Loucy (cell line): Measurements from ENCODE around the gene RPS6KA5.
"Not testable (repeated sequence)": the region's sequence is repeated elsewhere in the genome, so short reads cannot be mapped to it uniquely, and the experiment has no call there.

ENCODE experiments used
- H2AFZ ChIP-seq: fragments of 200-600 bp; sonication (generic); 2 replicates; pipeline ENCODE4 v1.6.0; 2016; ENCODE audit warnings: antibody characterized with exemption, mild to moderate bottlenecking, low read length, moderate library complexity
- H3F3A ChIP-seq: fragments of 200-600 bp; 2 replicates; pipeline ENCODE4 v1.6.0; 2016; ENCODE audit warnings: antibody characterized with exemption, low read depth, mild to moderate bottlenecking
- H3K27me3 ChIP-seq: fragments of 200-600 bp; sonication (generic); 2 replicates; pipeline ENCODE4 v1.6.1; 2014; ENCODE audit warnings: low read length, mild to moderate bottlenecking; ENCODE audit not compliant: insufficient read depth, poor library complexity, severe bottlenecking
- H3K36me3 ChIP-seq: fragments of 200-600 bp; sonication (generic); 2 replicates; pipeline ENCODE4 v1.6.1; 2016; ENCODE audit warnings: low read length; ENCODE audit not compliant: insufficient read depth
- H3K4me1 ChIP-seq: fragments of 200-600 bp; sonication (generic); 2 replicates; pipeline ENCODE4 v1.5.1; 2014; ENCODE audit warnings: low read length, mild to moderate bottlenecking; ENCODE audit not compliant: insufficient read depth, poor library complexity, severe bottlenecking
- H3K4me2 ChIP-seq: fragments of 200-600 bp; sonication (generic); 2 replicates; pipeline ENCODE4 v1.6.0; 2014; ENCODE audit warnings: antibody characterized with exemption, low read length, low read depth, mild to moderate bottlenecking; ENCODE audit not compliant: poor library complexity, severe bottlenecking
- H3K4me3 ChIP-seq: fragments of 200-600 bp; sonication (generic); 2 replicates; pipeline ENCODE4 v1.5.1; 2014; ENCODE audit warnings: low read length, mild to moderate bottlenecking, mixed read lengths; ENCODE audit not compliant: poor library complexity, severe bottlenecking
- H3K79me2 ChIP-seq: fragments of 200-600 bp; sonication (generic); 2 replicates; pipeline ENCODE4 v1.6.1; 2014; ENCODE audit warnings: low read length; ENCODE audit not compliant: insufficient read depth
- H3K9ac ChIP-seq: fragments of 200-600 bp; sonication (generic); 2 replicates; pipeline ENCODE4 v1.6.0; 2014; ENCODE audit warnings: mild to moderate bottlenecking, low read depth, low read length, moderate library complexity; ENCODE audit not compliant: poor library complexity, severe bottlenecking
- H3K9me2 ChIP-seq: fragments of 200-600 bp; sonication (generic); replicated peaks from 2 replicates; pipeline ENCODE4 v1.6.1; 2016; ENCODE audit warnings: low read depth, low read length, mixed read lengths
- H3K9me3 ChIP-seq: fragments of 200-600 bp; sonication (generic); 2 replicates; pipeline ENCODE4 v1.6.1; 2014; ENCODE audit warnings: mild to moderate bottlenecking, antibody characterized with exemption, low read length, low read depth; ENCODE audit not compliant: insufficient read depth
- H4K20me1 ChIP-seq: fragments of 200-600 bp; sonication (generic); 2 replicates; pipeline ENCODE4 v1.6.0; 2014; ENCODE audit warnings: antibody characterized with exemption, low read length, mild to moderate bottlenecking; ENCODE audit not compliant: insufficient read depth, poor library complexity, severe bottlenecking
- EZH2phosphoT487 ChIP-seq: fragments of 200-600 bp; IDR thresholded peaks from 2 replicates; pipeline ENCODE4 v1.6.1; 2018; ENCODE audit warnings: antibody characterized with exemption, mild to moderate bottlenecking, moderate library complexity, borderline replicate concordance
- TF ChIP-seq, protein P1 (sequence below): fragments of 200-600 bp; sonication (generic); conservative IDR thresholded peaks from 2 replicates; pipeline ENCODE4 v1.5.1; 2014; ENCODE audit warnings: mild to moderate bottlenecking, antibody characterized with exemption, low read length

RPS6KA5 gene

DNA sequence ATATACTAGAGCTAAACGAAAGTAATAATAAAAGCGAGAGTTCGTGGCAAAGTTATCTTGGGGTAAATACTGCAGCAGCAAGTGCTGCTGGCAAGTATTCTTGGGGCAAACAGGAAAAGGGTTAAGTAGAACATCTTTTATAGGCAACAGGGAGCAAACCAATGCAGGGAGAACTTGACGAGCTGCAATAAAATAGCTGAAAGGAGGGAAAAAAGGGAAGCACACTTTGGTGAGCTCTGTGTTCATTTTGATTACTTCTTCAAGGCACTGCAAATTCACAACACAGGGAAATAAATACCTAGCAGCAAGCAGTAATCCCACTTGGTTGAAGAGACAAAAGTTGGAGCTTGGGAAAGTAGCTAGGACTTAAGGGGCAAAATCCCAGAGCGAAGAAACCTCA lies 201.9 kb downstream of the RPS6KA5 start:
- Histone ChIP-seq H3K4me3 (peak overlapping the region; percentile 52), H3K9me3 (no peaks in the 10 kb centered on the region), H3K4me2 (peak overlapping the region; percentile 63), H2AFZ (no peak overlapping the region), H3K79me2 (no peaks in the 10 kb centered on the region), H4K20me1 (no peaks in the 10 kb centered on the region), H3K9ac (peak overlapping the region; percentile 11), H3F3A (peaks cover 8% of the 10 kb centered on the region; the same call in 1 of the 2 replicates), H3K4me1 (peaks cover 14% of the 10 kb centered on the region), H3K9me2 (no peaks in the 10 kb centered on the region), H3K36me3 (no peaks in the 10 kb centered on the region), H3K27me3 (no peaks in the 10 kb centered on the region)
- TF ChIP-seq, protein P1, sequence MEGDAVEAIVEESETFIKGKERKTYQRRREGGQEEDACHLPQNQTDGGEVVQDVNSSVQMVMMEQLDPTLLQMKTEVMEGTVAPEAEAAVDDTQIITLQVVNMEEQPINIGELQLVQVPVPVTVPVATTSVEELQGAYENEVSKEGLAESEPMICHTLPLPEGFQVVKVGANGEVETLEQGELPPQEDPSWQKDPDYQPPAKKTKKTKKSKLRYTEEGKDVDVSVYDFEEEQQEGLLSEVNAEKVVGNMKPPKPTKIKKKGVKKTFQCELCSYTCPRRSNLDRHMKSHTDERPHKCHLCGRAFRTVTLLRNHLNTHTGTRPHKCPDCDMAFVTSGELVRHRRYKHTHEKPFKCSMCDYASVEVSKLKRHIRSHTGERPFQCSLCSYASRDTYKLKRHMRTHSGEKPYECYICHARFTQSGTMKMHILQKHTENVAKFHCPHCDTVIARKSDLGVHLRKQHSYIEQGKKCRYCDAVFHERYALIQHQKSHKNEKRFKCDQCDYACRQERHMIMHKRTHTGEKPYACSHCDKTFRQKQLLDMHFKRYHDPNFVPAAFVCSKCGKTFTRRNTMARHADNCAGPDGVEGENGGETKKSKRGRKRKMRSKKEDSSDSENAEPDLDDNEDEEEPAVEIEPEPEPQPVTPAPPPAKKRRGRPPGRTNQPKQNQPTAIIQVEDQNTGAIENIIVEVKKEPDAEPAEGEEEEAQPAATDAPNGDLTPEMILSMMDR: no peak
- TF ChIP-seq EZH2phosphoT487: no peak

DNA sequence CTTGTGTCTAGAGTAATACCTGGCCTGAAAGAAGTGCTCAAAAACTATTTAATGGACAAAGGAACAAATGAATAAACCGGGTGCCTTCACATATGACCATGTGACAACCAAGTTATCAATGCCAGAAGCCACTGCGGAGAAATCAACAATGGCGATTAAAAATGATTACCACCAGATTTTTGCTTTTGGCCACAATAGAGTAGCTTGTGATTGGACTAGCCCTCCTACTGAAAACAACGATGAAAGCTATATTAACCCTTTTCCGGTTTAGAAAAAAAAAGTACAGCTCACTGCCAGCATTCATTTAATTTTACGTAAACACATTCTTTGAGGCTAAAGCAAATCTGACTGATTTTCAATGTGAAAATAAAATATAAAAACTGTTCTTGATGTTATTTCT lies 202.6 kb downstream of the RPS6KA5 start:
- H3K79me2 ChIP-seq: no peaks in the 10 kb centered on the region
- TF ChIP-seq EZH2phosphoT487: no peak
- TF ChIP-seq, protein P1: no peak
- peaks cover 8% of the 10 kb centered on the region; the same call in 1 of the 2 replicates for H3F3A ChIP-seq
- no peaks in the 10 kb centered on the region for H3K36me3 ChIP-seq
- no peaks in the 10 kb centered on the region for H3K9me3 ChIP-seq
- no peak overlapping the region for H2AFZ ChIP-seq
- no peaks in the 10 kb centered on the region for H3K9me2 ChIP-seq
- H3K27me3 ChIP-seq: no peaks in the 10 kb centered on the region
- H3K4me2 ChIP-seq: peak overlapping the region; percentile 63
- peak overlapping the region; percentile 11 for H3K9ac ChIP-seq
- H3K4me3 ChIP-seq: peak overlapping the region; percentile 52
- peaks cover 14% of the 10 kb centered on the region for H3K4me1 ChIP-seq
- no peaks in the 10 kb centered on the region for H4K20me1 ChIP-seq

DNA sequence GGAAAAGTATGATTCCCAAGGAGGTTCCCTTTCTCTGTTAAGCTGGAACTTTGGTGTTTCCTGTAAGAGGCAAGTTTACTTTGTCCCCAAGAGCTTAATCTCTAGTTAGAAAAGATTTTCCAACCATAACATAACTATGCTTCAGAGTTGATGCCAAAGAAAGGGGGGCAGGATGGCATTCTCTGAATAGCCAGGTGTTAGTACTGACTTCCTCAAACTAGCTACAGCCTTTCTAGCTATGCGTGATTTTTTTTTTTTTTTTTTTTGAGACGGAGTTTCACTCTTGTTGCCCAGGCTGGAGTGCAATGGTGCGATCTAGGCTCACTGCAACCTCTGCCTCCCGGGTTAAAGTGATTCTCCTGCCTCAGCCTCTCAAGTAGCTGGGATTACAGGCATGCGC lies 204.3 kb downstream of the RPS6KA5 start:
- H4K20me1 ChIP-seq, H3K4me2 ChIP-seq, H2AFZ ChIP-seq, H3K79me2 ChIP-seq, H3F3A ChIP-seq, H3K9ac ChIP-seq, H3K27me3 ChIP-seq, H3K36me3 ChIP-seq, H3K9me2 ChIP-seq, H3K4me3 ChIP-seq, H3K9me3 ChIP-seq: not testable (repeated sequence)
- peaks cover 14% of the 10 kb centered on the region for H3K4me1 ChIP-seq

DNA sequence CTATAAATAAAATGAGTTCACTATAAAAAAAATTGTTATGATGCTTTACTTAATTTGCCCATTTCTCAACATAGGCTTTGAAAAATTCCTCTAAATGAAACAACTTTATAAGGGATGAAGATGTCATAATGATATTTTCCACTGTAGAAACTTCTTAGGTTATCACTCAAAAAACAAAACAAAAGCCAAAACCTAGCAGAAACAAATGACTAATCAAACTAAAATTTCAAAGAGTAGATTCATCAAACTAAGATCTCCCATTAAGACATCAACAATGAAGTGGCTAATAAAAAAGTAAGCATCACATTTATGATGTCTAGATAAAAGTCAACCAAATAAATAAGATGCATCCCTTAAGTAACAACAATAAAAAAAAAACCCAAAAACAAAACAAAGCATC lies 207.3 kb downstream of the RPS6KA5 start:
- no peaks in the 10 kb centered on the region for H3K9me3 ChIP-seq
- no peak overlapping the region for H3K9ac ChIP-seq
- H3K4me3 ChIP-seq: no peak overlapping the region
- peaks cover 8% of the 10 kb centered on the region; the same call in 1 of the 2 replicates for H3F3A ChIP-seq
- H3K27me3 ChIP-seq: no peaks in the 10 kb centered on the region
- no peaks in the 10 kb centered on the region for H3K36me3 ChIP-seq
- no peak overlapping the region for H2AFZ ChIP-seq
- no peaks in the 10 kb centered on the region for H3K79me2 ChIP-seq
- TF ChIP-seq, protein P1: no peak
- no peak for TF ChIP-seq EZH2phosphoT487
- H3K9me2 ChIP-seq: no peaks in the 10 kb centered on the region
- peaks cover 6% of the 10 kb centered on the region for H3K4me1 ChIP-seq
- no peak overlapping the region for H3K4me2 ChIP-seq
- no peaks in the 10 kb centered on the region for H4K20me1 ChIP-seq
